ENCODE results near the gene PITPNM3.

PITPNM3 gene

DNA sequence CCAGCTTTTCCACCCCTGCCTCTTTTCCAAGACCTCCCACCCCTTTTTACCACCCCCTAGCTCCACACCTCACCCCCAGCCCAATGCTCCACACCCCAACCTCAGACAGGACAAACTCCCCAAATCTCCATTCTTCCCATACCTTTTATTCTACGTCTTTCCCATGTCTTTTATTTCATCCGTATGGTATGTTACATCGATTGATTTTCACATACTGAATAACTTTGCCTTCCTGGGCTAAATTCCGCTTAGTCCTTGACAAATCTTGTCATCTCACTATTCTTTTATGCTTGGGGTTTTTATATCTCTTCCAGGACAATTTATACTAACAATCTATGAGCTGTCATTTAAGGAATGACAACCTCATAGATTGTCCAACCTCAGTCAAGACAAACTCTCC lies 46.4 kb downstream of the PITPNM3 start:
- no peak overlapping the region for H3K27ac ChIP-seq
- TF ChIP-seq, protein P1, sequence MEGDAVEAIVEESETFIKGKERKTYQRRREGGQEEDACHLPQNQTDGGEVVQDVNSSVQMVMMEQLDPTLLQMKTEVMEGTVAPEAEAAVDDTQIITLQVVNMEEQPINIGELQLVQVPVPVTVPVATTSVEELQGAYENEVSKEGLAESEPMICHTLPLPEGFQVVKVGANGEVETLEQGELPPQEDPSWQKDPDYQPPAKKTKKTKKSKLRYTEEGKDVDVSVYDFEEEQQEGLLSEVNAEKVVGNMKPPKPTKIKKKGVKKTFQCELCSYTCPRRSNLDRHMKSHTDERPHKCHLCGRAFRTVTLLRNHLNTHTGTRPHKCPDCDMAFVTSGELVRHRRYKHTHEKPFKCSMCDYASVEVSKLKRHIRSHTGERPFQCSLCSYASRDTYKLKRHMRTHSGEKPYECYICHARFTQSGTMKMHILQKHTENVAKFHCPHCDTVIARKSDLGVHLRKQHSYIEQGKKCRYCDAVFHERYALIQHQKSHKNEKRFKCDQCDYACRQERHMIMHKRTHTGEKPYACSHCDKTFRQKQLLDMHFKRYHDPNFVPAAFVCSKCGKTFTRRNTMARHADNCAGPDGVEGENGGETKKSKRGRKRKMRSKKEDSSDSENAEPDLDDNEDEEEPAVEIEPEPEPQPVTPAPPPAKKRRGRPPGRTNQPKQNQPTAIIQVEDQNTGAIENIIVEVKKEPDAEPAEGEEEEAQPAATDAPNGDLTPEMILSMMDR (conservative IDR thresholded peaks at IDR 0.05) = no peak

DNA sequence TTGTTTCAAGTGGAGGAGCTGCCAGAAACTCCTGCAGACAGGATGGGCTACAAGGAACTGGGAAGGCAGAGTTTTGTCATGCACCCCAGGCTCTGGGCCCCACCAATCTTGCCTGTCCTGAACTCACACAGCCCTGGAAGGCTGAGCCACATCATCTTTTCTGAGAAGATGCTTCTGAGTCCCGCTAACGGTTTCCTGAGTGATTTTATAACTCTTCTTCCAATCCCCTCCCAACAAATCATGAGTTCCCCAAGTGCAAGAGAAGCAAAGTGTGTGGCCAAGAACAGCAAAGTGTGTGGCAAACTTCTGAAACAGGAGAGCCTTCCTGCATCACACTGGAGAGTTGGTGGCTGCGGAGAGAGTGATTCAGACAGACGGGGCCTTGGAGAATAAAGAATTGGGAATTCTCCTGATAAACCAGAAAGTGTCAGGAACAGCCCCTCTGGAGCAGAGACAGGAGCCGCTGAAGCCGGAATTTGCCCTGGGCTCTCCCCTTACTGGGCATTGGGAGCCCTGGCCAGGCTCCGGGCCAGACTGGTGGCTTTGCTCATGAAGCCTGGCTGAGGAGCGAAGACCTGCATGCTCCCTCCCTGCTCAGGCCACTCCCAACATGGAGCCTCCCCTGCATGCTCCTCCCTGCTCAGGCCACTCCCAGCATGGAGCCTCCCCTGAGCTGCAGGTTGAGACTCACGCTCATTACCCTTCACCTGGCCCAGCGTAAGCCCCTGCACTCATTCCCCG lies 47.2 kb downstream of the PITPNM3 start:
- no peak overlapping the region for H3K27ac ChIP-seq
- TF ChIP-seq, protein P1 (conservative IDR thresholded peaks at IDR 0.05) = no peak

DNA sequence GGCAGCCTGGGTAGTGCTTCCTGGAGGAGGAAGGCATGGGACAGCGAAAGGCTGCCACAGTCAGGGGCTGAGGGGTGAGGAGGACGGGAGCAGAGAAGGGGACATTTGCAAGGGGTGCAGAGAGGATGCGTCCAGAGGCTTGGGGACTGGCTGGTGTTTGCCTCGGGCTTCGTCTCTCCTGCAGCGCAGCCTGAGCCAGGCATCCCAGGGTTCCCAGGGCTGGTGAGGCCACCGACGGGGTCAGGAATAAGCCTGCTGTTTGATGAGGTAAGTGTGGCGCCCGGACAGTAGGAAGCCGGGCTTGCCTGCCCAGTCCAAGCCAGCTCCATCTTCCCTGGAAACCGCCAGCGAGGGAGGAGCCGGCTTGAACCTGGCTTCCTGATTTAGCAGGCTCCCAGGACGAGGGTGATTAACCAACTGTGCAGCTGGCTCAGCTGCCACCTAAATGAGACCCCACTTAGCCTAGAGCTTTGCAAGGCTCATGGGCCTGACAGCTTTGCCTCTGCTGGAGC lies 47.8 kb downstream of the PITPNM3 start:
- no peak overlapping the region for H3K27ac ChIP-seq
- TF ChIP-seq, protein P1 (conservative IDR thresholded peaks at IDR 0.05) = no peak

DNA sequence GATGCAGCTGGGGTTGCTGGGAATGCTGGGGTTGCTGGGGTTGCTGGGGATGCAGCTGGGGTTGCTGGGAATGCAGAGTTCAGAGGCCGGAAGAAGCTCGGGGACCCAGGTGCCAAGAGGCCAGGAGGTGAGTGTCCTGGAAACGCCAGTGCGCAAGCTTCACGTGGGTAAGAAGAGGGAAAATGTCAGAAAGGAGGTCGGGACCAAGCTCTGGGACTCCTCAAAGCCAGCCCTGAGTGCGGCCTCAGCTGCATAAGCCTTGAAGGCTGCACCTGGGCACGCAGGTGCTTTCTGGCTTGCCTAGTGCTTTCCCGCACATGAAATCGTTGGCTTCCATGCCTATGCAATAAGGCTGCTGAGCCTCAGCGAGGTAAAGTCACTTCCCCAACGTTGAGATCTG lies 48.3 kb downstream of the PITPNM3 start:
- TF ChIP-seq, protein P1 (conservative IDR thresholded peaks at IDR 0.05) = no peak
- H3K27ac ChIP-seq = no peak overlapping the region

DNA sequence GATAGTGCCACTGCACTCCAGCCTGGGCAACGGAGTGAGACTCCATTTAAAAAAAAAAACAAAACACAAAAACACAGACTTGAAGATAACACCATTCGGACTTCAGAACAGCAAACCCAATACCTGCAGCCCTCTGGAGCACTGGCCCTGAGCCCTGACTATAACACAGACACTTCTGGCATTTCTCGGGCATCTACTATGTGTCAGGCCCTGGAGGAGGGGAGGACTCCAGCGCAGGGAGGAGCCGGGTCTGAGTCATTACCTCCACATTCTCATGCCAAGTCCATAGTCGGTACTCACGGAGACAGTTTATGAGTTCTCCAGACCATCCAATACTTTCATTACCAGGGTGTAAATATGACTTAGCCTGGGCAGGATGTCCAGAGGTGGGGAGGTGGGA lies 48.8 kb downstream of the PITPNM3 start:
- TF ChIP-seq, protein P1 (conservative IDR thresholded peaks at IDR 0.05) = no peak
- no peak overlapping the region for H3K27ac ChIP-seq

DNA sequence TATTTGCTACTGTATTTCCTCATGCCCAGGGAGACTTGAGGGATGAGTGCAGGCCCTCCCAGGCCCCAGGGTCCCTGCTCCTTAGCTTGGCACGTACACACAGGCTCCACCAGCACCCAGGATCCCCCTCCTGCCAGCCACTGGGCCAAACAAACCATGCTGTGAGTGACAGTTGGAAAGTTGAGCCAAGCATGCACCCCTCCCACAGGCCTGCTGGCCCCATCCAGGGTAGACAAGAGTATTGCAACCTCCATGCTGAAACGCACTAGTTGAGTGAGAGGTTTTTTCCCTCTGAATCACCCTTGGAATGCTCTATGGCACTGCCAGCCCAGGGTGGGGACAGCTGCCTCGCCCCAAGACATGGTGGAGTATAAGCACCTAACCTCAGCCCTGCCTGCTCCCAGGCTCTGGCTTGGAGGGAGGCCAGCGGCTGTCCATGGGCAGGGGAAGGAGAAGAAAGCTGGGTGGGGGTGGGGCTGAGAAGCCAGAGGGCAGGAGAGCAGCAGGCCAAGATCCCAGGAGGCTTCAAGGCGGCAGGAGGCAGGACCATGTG lies 49.6 kb downstream of the PITPNM3 start:
- no peak overlapping the region for H3K27ac ChIP-seq
- TF ChIP-seq, protein P1 (conservative IDR thresholded peaks at IDR 0.05) = no peak

DNA sequence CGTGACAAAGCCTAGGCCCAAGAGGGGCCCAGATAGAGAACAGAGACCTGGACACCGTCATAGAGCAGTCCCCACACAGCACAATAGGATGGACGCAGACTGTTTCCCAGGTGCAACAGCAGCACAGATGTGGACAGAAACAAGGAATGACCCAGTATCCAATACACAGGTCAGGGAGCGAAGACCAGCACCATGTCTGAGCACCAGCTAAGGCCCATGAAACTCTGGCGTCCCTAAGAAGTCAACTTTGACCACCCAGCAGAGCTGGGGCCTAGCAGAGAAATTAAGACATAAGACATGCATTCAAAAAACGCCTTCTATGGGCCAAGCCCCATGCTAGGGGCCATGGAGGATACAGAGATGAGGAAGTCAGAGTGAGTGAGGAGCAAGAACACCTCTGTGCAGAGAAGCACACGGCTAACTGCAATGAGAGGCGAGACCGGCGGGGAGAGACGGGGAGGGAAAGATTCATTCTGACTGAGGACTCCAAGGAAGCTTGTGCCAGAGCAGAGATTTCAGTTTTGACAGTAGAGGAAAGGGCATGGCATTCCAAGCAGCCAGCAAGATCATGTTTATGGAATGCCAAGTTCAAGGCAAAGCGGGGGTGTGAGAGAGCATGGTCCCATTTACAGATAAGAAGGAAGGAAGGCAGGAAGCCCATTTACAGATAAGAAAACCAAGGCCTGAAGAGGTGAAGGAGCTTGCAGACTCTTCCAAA lies 50.8 kb downstream of the PITPNM3 start:
- TF ChIP-seq, protein P1 (conservative IDR thresholded peaks at IDR 0.05) = no peak
- no peak overlapping the region for H3K27ac ChIP-seq
